GM12872 (cell line): ENCODE measurements around the gene IFT43.

Experiments used
- CTCF ChIP-seq: IDR thresholded peaks from 3 replicates; pipeline ENCODE4 v1.5.1; 2011; ENCODE audit warnings: low read depth, mild to moderate bottlenecking, low read length, moderate library complexity; ENCODE audit not compliant: insufficient read depth

Gene IFT43

GRCh38 chr14:75990297-75990696 is 4.7 kb downstream of the IFT43 start:
- TF ChIP-seq CTCF = no peak

GRCh38 chr14:75991753-75992152 is 6.2 kb downstream of the IFT43 start:
- TF ChIP-seq CTCF = no peak

GRCh38 chr14:75993567-75994041 is 8.0 kb downstream of the IFT43 start:
- TF ChIP-seq CTCF = 0 out of 3 replicates have a peak, but pooled peaks have one; percentile 17

- TF ChIP-seq CTCF = no peak
Observed at GRCh38 chr14:75995372-75996041, 9.9 kb downstream of the IFT43 start.

GRCh38 chr14:75996488-75996887 is 10.9 kb downstream of the IFT43 start:
- no peak for TF ChIP-seq CTCF

- no peak for TF ChIP-seq CTCF
Observed at GRCh38 chr14:75999511-76000190, 14.1 kb downstream of the IFT43 start.

- no peak for TF ChIP-seq CTCF
Observed at GRCh38 chr14:76002383-76002782, 16.8 kb downstream of the IFT43 start.
